Right atrium auricular region (tissue), 2 donors: ENCODE data around the gene SLC35G6. TPM values are rescaled to one million over a fixed set of nuclear protein-coding genes. Genes with fewer than 3 reads are reported as not detected.

Source experiments
- DNase-seq: peaks from one replicate; pipeline ENCODE4 v3.0.0-alpha.2; 2019; ENCODE audit warnings: low spot score
- H3K27ac ChIP-seq, 2 donors: fragments of 200-600 bp; sonication (generic); 1 replicate in 1 of 2; 2 replicates in 1 of 2; pipeline ENCODE4 v1.5.1; 2016 to 2019
- H3K27me3 ChIP-seq, 2 donors: fragments of 200-600 bp; sonication (generic); one replicate each; pipeline versions ENCODE4 v1.5.1 to v1.6.0; 2017 to 2019
- H3K36me3 ChIP-seq: fragments of 200-600 bp; sonication (generic); one replicate; pipeline ENCODE4 v1.5.1; 2016
- H3K4me1 ChIP-seq, 2 donors: fragments of 200-600 bp; sonication (generic); one replicate each; pipeline versions ENCODE4 v1.5.1 to v1.6.0; 2017 to 2019
- H3K4me3 ChIP-seq, 2 donors: fragments of 200-600 bp; sonication (generic); 1 replicate in 1 of 2; 2 replicates in 1 of 2; pipeline ENCODE4 v1.5.1; 2017 to 2019; ENCODE audit warnings: mild to moderate bottlenecking in 1 of 2, moderate library complexity in 1 of 2
- H3K9me3 ChIP-seq, 2 donors: fragments of 200-600 bp; sonication (generic); one replicate each; pipeline ENCODE4 v1.5.1; 2019
- total RNA-seq, 2 donors: library from RNA; depleted of rRNA; stranded (reverse); fragments of >200 nt; gene quantifications; one replicate each; pipeline ENCODE4 v1.1.0, GENCODE V29; 2016
- TF ChIP-seq, protein P1 (sequence below), 2 donors: fragments of 200-600 bp; sonication (generic); IDR thresholded peaks; one replicate each; pipeline ENCODE4 v1.5.1; 2019; ENCODE audit warnings: antibody characterized with exemption in 2 of 2

SLC35G6 gene
- total RNA-seq, 2 donors from 2014 or later = not detected

DNA sequence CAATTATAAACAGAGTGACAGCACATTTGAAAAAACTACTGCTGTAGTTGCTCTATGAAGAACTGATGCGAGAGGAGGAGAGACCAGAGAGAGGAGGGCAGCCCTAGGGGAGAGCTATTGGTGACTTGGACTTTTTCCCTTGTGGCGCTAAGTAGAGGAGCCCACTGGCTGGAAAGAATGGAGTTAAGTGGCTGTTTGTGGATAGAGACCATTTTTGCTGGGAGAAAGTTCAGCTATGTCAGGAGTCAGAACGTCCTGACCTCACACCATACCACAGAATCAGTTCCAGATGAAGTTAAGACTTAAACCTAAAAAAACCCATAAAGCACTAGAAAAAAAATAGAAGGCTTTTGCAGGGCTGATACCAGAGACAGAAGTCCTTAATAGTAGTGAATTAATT lies 4.9 kb downstream of the SLC35G6 start:
- H3K27ac ChIP-seq = peak overlapping the region in 1 of 2 donors; percentile 26

DNA sequence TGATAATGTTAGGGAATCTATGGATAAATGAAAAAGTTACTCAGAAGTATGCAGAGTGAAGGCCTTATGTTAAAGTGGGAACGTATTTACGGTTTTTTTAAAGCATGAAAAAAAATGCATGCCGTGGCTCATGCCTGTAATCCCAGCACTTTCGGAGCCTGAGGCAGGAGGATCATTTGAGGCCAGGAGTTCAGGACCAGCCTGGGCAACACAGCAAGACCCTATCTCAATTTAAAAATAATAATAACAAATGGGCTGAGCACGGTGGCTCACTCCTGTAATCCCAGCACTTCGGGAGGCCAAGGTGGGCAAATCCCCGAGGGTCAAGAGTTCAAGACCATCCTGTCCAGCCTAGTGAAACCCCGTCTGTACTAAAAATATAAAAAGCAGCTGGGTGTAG lies 8.9 kb downstream of the SLC35G6 start:
- Histone ChIP-seq H3K4me1 (peaks cover 0 to 59% of the 10 kb centered on the region in 2 donors), H3K27ac (no peak overlapping the region), H3K4me3 (no peak overlapping the region), H3K27me3 (no peaks in the 10 kb centered on the region), H3K9me3 (no peaks in the 10 kb centered on the region), H3K36me3 (no peaks in the 10 kb centered on the region)
- TF ChIP-seq, protein P1, sequence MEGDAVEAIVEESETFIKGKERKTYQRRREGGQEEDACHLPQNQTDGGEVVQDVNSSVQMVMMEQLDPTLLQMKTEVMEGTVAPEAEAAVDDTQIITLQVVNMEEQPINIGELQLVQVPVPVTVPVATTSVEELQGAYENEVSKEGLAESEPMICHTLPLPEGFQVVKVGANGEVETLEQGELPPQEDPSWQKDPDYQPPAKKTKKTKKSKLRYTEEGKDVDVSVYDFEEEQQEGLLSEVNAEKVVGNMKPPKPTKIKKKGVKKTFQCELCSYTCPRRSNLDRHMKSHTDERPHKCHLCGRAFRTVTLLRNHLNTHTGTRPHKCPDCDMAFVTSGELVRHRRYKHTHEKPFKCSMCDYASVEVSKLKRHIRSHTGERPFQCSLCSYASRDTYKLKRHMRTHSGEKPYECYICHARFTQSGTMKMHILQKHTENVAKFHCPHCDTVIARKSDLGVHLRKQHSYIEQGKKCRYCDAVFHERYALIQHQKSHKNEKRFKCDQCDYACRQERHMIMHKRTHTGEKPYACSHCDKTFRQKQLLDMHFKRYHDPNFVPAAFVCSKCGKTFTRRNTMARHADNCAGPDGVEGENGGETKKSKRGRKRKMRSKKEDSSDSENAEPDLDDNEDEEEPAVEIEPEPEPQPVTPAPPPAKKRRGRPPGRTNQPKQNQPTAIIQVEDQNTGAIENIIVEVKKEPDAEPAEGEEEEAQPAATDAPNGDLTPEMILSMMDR (IDR thresholded peaks at IDR 0.05) = no peak
- DNase-seq = no peak

More for the DNA sequence above, 4.9 kb downstream of the SLC35G6 start:
- H3K4me3 ChIP-seq = peak overlapping the region; percentile 49 to 68
- H3K36me3 ChIP-seq = no peaks in the 10 kb centered on the region
- no peak for DNase-seq
- no peaks in the 10 kb centered on the region for H3K27me3 ChIP-seq
- TF ChIP-seq, protein P1 (IDR thresholded peaks at IDR 0.05) = no peak
- peaks cover 0 to 60% of the 10 kb centered on the region in 2 donors for H3K4me1 ChIP-seq
- no peaks in the 10 kb centered on the region for H3K9me3 ChIP-seq

DNA sequence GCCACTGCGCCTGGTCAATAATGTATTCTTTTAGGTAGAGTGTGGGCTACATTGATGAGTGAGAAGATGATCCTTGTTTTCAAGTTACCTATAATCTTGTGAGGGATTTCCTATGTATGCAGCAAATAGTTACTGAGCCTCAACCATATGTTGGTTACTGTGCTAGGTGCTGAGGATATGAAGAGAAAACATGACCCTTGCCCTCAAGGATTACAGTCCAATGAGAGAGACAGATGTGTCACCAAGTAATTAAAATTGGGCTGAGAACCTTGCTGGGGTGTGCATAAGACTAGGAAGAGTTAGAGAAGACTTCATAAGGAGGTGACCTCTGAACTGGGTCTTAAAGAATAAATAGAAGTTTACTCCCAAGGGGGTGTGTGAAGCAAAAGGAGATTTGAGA lies 10.3 kb downstream of the SLC35G6 start:
- DNase-seq = no peak
- Histone ChIP-seq H3K4me1 (peaks cover 0 to 54% of the 10 kb centered on the region in 2 donors), H3K27me3 (no peaks in the 10 kb centered on the region), H3K9me3 (no peaks in the 10 kb centered on the region), H3K4me3 (no peak overlapping the region), H3K36me3 (peaks cover 11% of the 10 kb centered on the region), H3K27ac (no peak overlapping the region)
- TF ChIP-seq, protein P1 (IDR thresholded peaks at IDR 0.05) = no peak

DNA sequence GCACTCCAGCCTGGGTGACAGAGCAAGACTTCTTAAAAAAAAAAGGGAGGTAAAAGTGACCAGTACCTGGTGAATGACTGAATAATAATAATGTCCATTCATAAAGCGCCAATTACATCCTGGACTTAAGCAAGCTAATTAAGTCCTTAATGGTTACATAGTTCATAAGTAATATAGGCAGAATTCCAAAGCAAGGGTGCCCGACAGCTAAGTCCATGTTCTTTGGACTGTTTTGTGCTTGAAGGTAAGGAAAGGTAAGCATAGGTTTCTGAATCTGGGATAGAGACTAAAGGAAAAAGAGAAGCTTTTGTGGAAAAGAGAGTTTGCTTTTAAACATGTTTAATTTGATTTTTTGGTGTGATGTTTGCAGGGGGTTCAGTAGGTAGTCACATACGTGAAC lies 12.7 kb downstream of the SLC35G6 start:
- peaks cover 35% of the 10 kb centered on the region for H3K36me3 ChIP-seq
- H3K9me3 ChIP-seq = no peaks in the 10 kb centered on the region
- no peak for DNase-seq
- TF ChIP-seq, protein P1 (IDR thresholded peaks at IDR 0.05) = no peak
- H3K4me1 ChIP-seq = peaks cover 0 to 37% of the 10 kb centered on the region in 2 donors
- no peaks in the 10 kb centered on the region for H3K27me3 ChIP-seq
- H3K4me3 ChIP-seq = no peak overlapping the region
- H3K27ac ChIP-seq = no peak overlapping the region

DNA sequence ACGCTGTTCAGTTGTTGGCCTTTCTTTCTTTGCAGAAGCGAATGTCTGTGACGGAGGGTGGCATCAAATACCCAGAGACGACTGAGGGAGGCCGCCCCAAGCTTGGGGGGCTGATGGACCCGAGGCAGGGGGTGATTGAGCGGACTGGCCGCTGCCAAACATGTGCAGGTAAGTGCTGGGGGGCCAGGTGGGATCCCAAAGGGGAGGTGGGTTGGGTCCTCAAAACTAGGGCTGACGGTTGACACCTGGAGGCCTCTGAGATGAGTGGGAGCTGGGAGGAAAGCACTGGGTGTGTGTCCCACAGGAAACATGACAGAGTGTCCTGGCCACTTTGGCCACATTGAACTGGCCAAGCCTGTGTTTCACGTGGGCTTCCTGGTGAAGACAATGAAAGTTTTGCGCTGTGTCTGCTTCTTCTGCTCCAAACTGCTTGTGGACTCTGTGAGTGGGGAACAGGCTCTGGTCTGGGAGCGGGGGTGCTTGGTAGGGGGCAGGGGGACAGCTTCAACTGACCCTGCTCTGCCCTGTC lies 14.7 kb downstream of the SLC35G6 start:
- peaks cover 0 to 27% of the 10 kb centered on the region in 2 donors for H3K4me1 ChIP-seq
- peak overlapping the region; percentile 29 to 50 for H3K27ac ChIP-seq
- DNase-seq = no peak
- no peaks in the 10 kb centered on the region for H3K9me3 ChIP-seq
- no peaks in the 10 kb centered on the region for H3K27me3 ChIP-seq
- no peak overlapping the region for H3K4me3 ChIP-seq
- TF ChIP-seq, protein P1 (IDR thresholded peaks at IDR 0.05) = no peak
- peaks cover 55% of the 10 kb centered on the region for H3K36me3 ChIP-seq
